HT1080 (cell line): ENCODE results near the gene ANGPTL1. TPM values are rescaled to one million over a fixed set of nuclear protein-coding genes. Genes with fewer than 3 reads are reported as not detected.
A peak's percentile ranks its signal among the peaks of the same experiment; 100 is the strongest.
"Not testable (repeated sequence)": the region's sequence is repeated elsewhere in the genome, so short reads cannot be mapped to it uniquely, and the experiment has no call there.

Source experiments
- DNase-seq: peaks from one replicate; pipeline ENCODE4 v3.0.0-alpha.2; 2015; ENCODE audit warnings: low read depth
- total RNA-seq: library from RNA; depleted of rRNA; stranded (reverse); fragments of >200 nt; shearing (Covaris generic); gene quantifications from 2 replicates; pipeline ENCODE4 v1.2.3, GENCODE V29; 2014; rRNA removed

ANGPTL1 gene
- total RNA-seq, 1 experiment from 2014 or later: not detected

DNA sequence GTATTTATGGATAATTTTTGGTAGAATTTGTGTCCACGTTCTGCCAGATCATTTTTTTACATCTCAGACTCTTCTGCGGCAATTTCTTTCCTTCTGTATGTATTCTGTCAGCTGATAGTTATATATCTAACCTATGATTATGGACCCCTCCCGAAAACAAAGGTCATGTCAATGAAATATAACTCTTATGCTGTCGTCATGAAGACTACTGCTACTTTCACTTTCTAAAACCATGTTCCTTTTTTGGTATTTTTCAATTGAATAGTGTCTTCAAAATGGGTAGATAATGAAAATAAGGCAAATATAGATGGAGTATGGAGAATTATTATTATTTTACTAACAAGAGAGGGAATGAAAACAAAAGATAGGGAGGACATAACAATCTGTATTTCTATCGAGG, 3.2 kb downstream of the ANGPTL1 start:
- DNase-seq: peak; percentile 15

DNA sequence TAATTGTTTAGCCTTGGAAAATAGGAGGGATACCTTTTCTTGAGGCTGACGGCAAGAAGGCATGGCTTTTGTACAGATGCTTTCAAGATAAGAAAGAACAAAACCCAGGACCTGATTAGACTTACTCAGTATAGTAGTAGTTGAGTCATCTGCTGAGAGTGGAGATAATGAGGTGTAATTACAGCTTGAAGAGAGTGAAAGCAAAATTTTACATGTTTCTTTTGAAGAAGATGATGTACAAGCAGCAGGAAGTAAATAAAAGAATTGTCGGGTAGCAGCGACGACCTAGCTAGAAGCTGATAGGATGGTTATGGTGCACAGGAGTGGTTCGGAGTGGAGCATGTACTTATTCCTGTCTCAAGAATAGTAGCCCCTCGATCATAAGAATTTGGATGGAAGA, 6.6 kb downstream of the ANGPTL1 start:
- no peak for DNase-seq

DNA sequence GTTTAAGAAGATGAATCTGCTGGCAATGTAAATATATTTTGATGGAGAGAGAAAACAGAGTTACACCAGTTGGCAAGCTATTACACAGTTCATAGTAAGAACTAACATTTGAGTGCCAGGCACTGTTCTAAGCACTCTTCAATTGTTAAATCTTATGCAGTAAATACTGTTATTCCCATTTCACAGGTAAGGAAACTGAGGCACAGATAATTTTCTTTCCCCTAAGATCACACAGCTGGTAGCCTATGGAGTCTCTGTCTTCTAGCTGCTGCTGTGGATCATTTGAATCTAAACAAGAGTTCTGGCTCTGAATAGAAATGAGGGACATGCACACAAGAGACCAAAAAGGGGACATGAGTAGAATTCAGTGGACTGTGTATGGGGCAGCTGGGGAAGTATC, 8.0 kb downstream of the ANGPTL1 start:
- DNase-seq: no peak

DNA sequence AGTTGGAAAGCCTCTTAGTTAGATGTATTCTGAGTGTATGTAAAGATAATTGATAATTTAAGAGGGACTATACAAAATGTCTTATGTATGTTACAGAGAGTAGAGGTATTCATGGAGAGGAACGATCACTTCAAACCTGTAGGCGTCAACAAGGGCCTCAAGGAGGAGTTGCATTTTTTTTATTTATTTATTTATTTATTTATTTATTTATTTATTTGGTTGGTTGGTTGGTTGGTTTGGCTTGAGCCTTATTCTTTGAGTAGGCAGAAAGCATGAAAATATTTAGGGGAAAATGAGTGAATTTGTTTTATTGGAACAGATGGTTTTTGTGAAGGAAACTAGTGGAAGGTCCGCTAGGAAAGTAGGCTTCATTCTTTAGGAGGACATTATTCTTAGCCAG, 8.5 kb downstream of the ANGPTL1 start:
- DNase-seq: no peak

DNA sequence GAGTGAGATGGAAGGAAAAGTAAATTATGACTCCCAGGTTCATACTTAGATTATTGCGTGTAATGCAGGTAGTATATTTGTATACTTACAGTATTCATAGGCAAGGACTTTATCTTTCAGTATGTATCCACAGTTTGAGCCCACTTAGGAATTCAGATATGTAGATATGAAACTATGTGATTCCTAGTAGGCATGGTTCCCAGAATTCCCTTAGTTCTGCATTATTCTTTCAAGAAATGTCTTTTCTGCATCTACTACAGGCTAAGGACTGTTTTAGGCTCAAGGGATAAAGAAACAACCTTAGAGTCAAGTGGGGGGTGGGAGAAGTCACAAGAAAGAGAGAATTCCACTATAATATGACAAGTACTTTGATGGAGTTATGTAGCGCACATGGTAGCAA, 13.8 kb downstream of the ANGPTL1 start:
- DNase-seq: no peak

DNA sequence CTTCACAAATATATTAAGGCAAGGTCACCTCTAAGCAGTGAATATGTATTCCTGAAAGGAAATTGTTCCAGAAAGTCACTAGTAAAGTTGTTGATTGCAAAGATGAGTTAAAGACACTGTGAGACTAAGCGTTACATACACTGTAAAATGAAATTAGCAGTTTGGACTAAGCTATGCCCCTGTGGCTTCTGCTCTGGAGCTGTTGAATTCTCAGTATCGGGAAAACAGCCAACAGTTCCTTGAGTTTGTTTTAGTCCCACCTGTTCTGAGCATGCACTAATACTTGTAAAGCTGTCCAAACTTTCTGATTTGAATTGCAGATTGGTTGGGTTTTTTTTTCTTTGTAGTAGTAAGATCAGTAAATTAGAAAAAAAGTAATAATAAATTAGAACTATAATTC, 21.0 kb downstream of the ANGPTL1 start:
- DNase-seq: no peak

DNA sequence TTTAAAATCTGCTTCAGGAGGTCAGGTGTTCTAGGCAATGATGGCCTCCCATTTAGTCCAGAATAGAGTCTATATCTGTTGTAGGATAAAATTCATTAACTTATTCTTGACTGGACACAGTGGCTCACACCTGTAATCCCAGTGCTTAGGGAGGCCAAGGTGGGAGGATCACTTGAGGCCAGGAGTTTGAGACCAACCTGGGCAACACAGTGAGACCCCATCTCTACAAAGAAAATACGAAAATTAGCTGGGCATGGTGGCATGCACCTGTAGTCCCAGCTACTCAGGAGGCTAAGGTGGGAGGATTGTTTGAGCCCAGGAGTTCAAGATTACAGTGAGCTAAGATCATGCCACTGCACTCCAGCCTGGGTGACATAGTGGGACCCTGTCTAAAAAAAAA, 23.0 kb downstream of the ANGPTL1 start:
- not testable (repeated sequence) for DNase-seq

DNA sequence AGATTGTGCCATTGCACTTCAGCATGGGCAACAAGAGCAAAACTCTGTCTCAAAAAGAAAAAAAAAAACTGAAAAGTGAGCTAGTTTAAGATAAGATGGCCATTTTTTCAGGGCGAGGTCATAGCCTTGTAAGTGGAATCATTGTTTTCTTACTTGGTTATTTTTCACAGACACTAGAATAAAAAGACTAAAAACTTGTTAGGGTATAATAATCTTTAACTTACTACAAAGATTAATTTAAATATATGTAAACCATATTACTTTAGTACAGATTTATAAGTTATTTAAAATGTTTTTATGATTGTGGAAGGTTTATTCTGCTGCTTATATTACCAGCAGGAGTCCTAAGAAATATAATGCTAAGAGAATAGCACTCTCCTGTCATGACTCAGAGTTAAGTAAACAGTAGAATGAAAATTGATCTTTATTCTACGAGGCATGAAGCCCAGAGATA, 23.5 kb downstream of the ANGPTL1 start:
- DNase-seq: peak; percentile 61

DNA sequence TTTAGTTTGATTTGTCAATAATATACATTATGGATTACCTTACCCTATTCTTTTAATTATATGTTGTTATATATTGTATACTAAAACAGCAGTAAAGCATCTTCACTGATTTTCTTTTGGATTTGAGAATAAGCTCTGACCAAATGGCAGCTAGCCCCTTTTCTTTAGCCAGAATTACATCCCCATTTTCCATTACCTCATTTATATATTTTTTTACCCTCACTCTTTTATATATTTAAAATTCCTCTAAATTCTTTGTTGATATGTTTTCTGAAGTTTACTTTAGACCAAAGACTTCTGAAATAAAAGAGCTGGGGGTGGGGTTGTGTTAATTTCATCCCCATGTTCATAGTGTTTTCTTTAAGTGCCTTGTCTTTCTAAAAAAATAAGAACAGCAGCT, 24.6 kb downstream of the ANGPTL1 start:
- no peak for DNase-seq

DNA sequence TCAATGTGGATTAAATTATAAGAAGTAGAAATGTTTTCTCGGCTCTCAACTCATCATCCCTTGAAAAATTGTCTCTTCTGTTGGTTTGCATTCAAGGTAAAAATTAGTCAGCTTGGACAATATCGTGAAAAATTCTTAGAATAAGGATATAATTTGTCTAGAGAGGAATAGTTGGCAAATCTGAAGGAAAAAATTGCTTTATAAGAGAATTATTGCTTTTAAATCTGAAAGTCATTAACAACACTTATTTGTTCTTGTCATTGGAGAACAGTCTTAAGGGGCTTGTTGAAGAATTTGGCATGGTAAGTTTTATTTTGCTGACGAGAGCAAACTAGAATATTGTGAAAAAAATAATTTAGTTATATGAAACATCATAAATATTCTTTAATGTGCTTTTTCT, 26.4 kb downstream of the ANGPTL1 start:
- DNase-seq: no peak

DNA sequence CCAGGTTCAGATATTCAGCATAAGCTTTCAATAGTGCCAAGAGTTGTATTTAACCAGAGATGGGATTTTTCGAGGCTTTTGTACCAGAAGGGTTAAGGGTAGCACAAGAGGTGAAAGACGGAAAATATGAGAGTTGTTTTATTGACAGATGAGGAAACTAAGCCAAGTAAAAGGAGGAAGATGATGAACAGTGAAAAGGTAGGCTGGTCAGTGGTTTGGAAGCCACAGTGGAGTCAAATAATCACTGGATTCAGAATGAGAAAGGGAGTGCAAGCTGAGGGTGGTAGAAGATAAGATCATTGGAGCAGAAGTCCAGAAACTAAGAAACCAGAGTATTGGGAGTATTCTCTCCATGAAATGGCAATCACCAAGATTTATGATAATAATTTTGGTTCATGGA, 45.7 kb downstream of the ANGPTL1 start:
- no peak for DNase-seq

DNA sequence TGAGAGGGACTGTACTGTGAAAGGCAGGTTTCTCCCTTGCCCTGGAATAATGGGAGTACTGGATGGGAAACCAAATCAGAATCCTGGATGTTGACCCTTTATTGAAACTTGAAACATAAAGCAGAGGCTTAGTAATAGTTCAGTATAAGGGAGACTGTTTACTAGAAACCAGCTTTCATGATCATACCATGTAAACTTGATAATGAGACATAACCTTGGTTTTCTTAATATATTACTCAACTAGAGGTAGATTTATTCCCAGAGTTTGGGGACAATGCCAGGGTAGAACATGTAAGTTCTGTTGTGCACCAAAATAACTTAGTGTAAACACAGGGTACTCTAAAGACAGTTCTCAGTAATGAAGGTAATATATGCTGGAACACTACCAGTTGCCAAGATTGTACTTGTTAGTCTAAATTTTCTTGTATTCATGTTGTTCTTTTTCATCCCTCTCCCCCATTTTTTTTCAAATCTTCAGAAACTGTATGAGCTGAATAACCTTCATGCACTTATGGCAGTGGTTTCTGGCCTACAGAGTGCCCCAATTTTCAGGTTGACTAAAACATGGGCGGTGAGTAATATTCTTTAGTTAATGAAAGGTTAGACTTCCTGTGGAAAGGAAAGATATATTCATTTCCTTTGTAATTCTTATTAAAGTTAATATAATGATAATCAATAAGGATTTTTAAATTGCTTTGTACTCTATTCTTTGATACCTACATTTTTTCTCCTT, 49.6 kb downstream of the ANGPTL1 start:
- no peak for DNase-seq

DNA sequence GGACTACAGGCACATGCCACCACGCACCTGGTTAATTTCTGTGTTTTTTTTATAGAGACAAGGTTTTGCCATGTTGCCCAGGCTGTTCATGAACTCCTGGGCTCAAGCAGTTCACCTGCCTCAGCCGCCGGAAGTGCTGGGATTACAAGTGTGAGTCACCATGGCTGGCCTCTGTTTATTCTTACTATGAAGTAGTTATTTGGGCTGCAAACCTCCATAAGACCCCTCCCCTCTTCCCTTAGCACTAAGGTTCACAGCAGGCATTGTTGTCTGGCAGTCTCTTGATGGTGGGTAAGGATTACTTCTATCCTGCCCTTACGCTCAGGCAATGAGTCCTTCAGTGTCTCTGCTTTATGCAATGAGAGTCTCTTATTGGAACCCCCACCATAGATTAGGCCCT, 51.8 kb downstream of the ANGPTL1 start:
- DNase-seq: peak; percentile 13

DNA sequence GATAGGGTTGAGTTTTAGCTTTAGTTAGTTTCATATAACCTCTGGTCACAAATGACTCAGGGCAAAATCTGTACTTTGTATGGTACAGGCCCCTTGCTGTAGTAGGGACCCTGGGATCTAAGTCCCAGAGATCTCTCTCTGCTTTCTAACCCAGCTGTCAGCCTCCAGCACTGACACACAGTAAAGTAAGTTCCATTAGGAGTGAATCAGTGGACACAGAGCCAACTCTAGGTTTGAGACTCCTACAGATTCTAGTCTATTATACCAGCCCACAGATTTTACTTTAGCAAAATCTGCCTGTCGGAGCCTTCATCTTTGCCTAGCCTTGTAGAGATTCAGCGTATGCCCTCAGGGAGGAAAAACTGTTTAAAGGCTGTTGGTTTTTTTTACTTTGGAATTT, 52.5 kb downstream of the ANGPTL1 start:
- no peak for DNase-seq

DNA sequence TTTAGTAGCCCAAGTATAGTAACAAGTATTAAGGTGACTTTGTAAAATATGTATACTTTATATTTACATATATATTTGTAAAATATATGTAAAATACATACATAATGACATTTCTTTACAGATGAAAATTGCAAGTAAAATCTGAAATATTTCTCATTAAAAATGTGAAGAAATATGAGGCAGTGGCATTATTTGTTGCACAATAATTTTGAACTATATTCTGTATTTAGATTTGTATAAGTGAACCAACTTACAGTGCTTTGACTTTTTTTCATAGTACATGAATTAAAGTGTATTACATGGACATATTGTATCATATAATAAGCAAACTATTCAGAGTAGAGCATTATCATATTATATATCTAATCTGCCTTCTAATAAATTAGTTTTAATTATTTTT, 60.3 kb downstream of the ANGPTL1 start:
- no peak for DNase-seq

DNA sequence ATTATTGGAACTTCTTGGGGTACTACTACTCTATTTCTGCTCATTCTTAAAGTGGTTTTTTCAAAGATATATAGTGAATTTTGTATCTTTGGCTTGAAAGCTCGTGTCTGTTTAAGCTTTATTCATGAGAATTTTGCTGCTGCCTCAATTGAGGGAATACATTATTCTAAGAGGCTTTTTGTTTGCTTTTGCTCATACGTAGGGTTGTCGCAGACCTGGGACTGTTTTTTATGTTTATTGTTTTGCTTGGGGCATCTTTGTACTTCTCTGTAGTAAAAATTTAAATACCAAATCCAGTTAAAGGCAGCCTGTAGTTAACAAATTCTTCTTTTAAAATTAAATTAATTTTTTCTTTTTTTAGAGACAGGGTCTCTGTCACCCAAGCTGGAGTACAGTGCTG, 62.3 kb downstream of the ANGPTL1 start:
- no peak for DNase-seq

DNA sequence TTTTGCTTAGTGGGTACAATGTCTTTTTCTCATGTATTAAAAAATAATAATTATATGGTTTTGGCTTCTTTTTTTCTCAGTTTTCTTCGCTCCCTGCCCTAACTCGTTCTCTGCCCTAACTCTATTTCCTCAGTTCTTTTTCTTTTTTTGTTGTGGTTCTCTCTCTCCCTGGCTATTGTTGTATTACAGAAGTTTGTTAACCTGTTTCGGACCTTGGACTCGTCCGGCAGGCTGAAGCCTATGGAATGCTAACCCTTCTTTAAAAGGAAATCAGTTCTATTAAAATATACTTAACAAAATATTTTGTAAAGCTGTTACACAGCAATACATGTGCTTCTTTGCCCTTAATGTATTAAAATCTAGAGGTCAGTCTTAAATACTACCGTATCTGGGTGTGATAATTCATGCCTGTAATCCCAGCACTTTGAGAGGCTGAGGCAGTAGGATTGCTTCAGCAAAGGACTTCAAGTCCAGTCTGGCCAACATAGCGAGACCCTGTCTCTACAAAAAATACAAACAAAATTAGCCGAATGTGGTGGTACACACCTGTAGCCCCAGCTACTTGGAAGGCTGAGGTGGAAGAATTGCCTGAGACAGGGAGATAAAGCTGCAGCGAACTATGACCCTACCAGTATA, 64.1 kb downstream of the ANGPTL1 start:
- DNase-seq: no peak

DNA sequence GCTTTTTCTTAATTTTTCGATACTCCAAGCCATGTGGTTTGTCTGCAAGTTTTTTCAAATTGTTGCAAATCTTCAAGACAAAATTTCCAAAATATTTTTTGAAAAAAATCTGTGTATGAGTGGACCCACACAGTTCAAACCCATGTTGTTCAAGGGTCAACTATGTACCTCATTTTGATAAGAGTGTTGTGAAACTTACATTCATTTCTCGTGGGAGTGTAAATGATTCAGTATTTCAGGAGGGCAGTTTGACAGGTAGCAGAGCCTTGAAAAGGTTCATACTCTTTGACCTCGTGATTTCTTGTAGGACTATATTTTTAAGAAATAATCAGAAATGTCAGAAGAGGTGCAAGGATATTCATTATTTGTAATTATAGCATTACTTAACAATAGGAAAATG, 68.0 kb downstream of the ANGPTL1 start:
- no peak for DNase-seq

Other genes with a start within 250 kb of the ANGPTL1 start
- gene RALGPS2, start 145.8 kb downstream of the ANGPTL1 start, total RNA-seq: 9.4 and 11.6 TPM in 2 replicates
- gene FAM20B, start 154.8 kb upstream of the ANGPTL1 start, total RNA-seq: 23.2 and 24.9 TPM in 2 replicates
- 48.2 and 94.6 TPM in 2 replicates for gene TOR3A, start 211.0 kb upstream of the ANGPTL1 start, total RNA-seq